Trophoblast cell (in vitro differentiated cells and primary cell): ENCODE data around the gene FIBP.

Experiments
- DNase-seq, 2 donors: peaks; one replicate each; pipeline ENCODE4 v3.0.0-alpha.2; 2016
- H2AFZ ChIP-seq: 2 replicates; pipeline ENCODE4 v1.6.1; 2013; ENCODE audit warnings: low read length, moderate library complexity, mild to moderate bottlenecking; ENCODE audit not compliant: insufficient read depth, poor library complexity
- H2AK5ac ChIP-seq: 2 replicates; pipeline ENCODE4 v1.6.1; 2013; ENCODE audit warnings: mild to moderate bottlenecking, low read length
- H2BK120ac ChIP-seq: 2 replicates; pipeline ENCODE4 v1.6.1; 2013; ENCODE audit warnings: low read length, mild to moderate bottlenecking, moderate library complexity; ENCODE audit not compliant: insufficient read depth, poor library complexity
- H2BK12ac ChIP-seq: 2 replicates; pipeline ENCODE4 v1.6.1; 2013; ENCODE audit warnings: mild to moderate bottlenecking, low read length, moderate library complexity
- H2BK5ac ChIP-seq: 2 replicates; pipeline ENCODE4 v1.6.1; 2013; ENCODE audit warnings: low read length, low read depth, moderate library complexity, mild to moderate bottlenecking; ENCODE audit not compliant: poor library complexity
- H3K14ac ChIP-seq: 2 replicates; pipeline ENCODE4 v1.6.1; 2013; ENCODE audit warnings: mild to moderate bottlenecking, low read length
- H3K18ac ChIP-seq: 2 replicates; pipeline ENCODE4 v1.6.1; 2013; ENCODE audit warnings: mild to moderate bottlenecking, low read length
- H3K23ac ChIP-seq: 2 replicates; pipeline ENCODE4 v1.6.1; 2013; ENCODE audit warnings: low read length
- H3K27ac ChIP-seq: 2 replicates; pipeline ENCODE4 v1.5.1; 2013; ENCODE audit warnings: low read depth, mild to moderate bottlenecking, inconsistent platforms, low read length, moderate library complexity
- H3K27me3 ChIP-seq: 2 replicates; pipeline ENCODE4 v1.6.1; 2013; ENCODE audit warnings: inconsistent platforms, mild to moderate bottlenecking, low read length, moderate library complexity; ENCODE audit not compliant: insufficient read depth
- H3K36me3 ChIP-seq, 2 experiments: 1 replicate in 1 of 2; 2 replicates in 1 of 2; pipeline ENCODE4 v1.6.1; 2013; ENCODE audit warnings: low read length in 2 of 2, mild to moderate bottlenecking in 2 of 2, moderate library complexity in 1 of 2; ENCODE audit not compliant: insufficient read depth in 2 of 2, control insufficient read depth in 1 of 2
- H3K4ac ChIP-seq: 2 replicates; pipeline ENCODE4 v1.6.1; 2013; ENCODE audit warnings: low read depth, mild to moderate bottlenecking, low read length, moderate library complexity
- H3K4me1 ChIP-seq, 2 experiments: 1 replicate in 1 of 2; 2 replicates in 1 of 2; pipeline ENCODE4 v1.6.1; 2013; ENCODE audit warnings: low read length in 2 of 2, mild to moderate bottlenecking in 2 of 2, moderate library complexity in 1 of 2; ENCODE audit not compliant: insufficient read depth in 2 of 2, control insufficient read depth in 1 of 2
- H3K4me2 ChIP-seq: 2 replicates; pipeline ENCODE4 v1.6.1; 2013; ENCODE audit warnings: inconsistent platforms, mild to moderate bottlenecking, low read length, moderate library complexity
- H3K4me3 ChIP-seq: 2 replicates; pipeline ENCODE4 v1.5.1; 2013; ENCODE audit warnings: mild to moderate bottlenecking, low read depth, low read length, inconsistent platforms
- H3K79me1 ChIP-seq: one replicate; pipeline ENCODE4 v1.6.1; 2013; ENCODE audit warnings: low read length
- H3K79me2 ChIP-seq: 2 replicates; pipeline ENCODE4 v1.6.1; 2013; ENCODE audit warnings: low read length, mild to moderate bottlenecking; ENCODE audit not compliant: control insufficient read depth, insufficient read depth, poor library complexity
- H3K9ac ChIP-seq: 2 replicates; pipeline ENCODE4 v1.6.1; 2013; ENCODE audit warnings: mild to moderate bottlenecking, low read length
- H3K9me3 ChIP-seq: 2 replicates; pipeline ENCODE4 v1.6.1; 2013; ENCODE audit warnings: low read depth, mild to moderate bottlenecking, control low read depth, inconsistent platforms, low read length; ENCODE audit not compliant: insufficient read depth
- H4K12ac ChIP-seq: 2 replicates; pipeline ENCODE4 v1.6.1; 2013; ENCODE audit warnings: low read depth, mild to moderate bottlenecking, low read length, moderate library complexity
- H4K8ac ChIP-seq: 2 replicates; pipeline ENCODE4 v1.6.1; 2013; ENCODE audit warnings: low read depth, mild to moderate bottlenecking, low read length, moderate library complexity
- H4K91ac ChIP-seq: one replicate; pipeline ENCODE4 v1.6.1; 2013; ENCODE audit warnings: low read depth, mild to moderate bottlenecking, low read length, moderate library complexity
- WGBS: extraction: QIAGEN DNeasy Blood & Tissue Kit; methylation state at CpG from one replicate; pipeline ENCODE4 v1.1.7; 2013; ENCODE audit warnings: missing lambda C conversion rate; ENCODE audit not compliant: insufficient read length, insufficient coverage; ENCODE audit errors: extremely low coverage; 5-methylcytosine and 5-hydroxymethylcytosine counted together

Gene FIBP

DNA sequence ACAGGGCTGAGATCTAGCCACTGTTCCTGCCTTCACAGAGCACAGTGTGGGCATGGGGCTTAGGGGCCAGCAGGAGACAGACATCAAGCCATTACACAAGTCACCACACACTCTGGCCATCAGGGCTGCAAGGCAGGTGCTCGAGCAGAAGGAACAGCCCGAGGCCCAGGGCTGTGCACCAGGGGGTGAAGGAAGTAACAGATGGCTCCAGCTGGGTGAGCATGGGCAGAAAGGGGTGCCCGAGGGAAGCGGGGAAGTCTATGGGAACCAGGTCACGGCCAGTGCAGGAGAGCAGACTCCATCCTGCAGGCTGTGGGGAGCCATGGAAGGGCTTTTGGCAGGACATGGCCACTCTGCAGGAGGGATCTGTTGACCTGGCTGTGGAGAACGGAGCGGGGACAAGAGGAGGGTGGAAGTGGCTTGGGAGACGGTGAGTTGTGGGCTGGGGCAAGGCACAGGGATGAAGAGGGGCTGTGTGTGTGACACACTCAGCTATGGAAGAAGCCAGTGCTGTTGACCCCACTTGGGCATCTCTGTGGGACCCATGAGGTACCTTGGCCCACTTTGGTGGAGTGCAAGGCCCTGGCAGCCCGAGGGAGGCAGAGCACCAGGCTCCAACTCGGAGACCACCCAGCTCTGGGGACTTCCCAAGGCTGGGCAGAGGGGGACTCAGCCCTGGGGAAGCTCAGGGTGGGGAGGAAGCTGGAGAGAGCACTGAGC, 27.0 kb upstream of the FIBP start:
- H3K18ac ChIP-seq, result peak overlapping the region; percentile 59
- no peaks in the 10 kb centered on the region for H3K27me3 ChIP-seq
- peak overlapping the region; percentile 28 for H2BK5ac ChIP-seq
- H3K23ac ChIP-seq, result no peak overlapping the region
- H3K79me1 ChIP-seq, result peaks cover 19% of the 10 kb centered on the region
- no peak overlapping the region for H3K9ac ChIP-seq
- peaks cover 40 to 43% of the 10 kb centered on the region in 2 experiments for H3K4me1 ChIP-seq
- peak overlapping the region; percentile 27 for H3K4me2 ChIP-seq
- H2BK120ac ChIP-seq, result peak overlapping the region; percentile 42
- WGBS, result no CpG with 5 or more reads among the region's 10 CpGs
- no peak overlapping the region for H4K12ac ChIP-seq
- H3K27ac ChIP-seq, result peak overlapping the region; percentile 62
- H3K14ac ChIP-seq, result peak overlapping the region; percentile 44
- H3K4me3 ChIP-seq, result no peak overlapping the region
- peaks cover 10% of the 10 kb centered on the region for H3K79me2 ChIP-seq
- no peak overlapping the region for H2AFZ ChIP-seq
- DNase-seq, result no peak
- H3K4ac ChIP-seq, result peak overlapping the region; percentile 1
- H2BK12ac ChIP-seq, result peak overlapping the region; percentile 46
- peak overlapping the region; percentile 68 for H4K91ac ChIP-seq
- H3K36me3 ChIP-seq, result peaks cover 8 to 9% of the 10 kb centered on the region in 2 experiments
- peak overlapping the region; percentile 83 for H2AK5ac ChIP-seq
- no peaks in the 10 kb centered on the region for H3K9me3 ChIP-seq
- peak overlapping the region; percentile 54 for H4K8ac ChIP-seq

DNA sequence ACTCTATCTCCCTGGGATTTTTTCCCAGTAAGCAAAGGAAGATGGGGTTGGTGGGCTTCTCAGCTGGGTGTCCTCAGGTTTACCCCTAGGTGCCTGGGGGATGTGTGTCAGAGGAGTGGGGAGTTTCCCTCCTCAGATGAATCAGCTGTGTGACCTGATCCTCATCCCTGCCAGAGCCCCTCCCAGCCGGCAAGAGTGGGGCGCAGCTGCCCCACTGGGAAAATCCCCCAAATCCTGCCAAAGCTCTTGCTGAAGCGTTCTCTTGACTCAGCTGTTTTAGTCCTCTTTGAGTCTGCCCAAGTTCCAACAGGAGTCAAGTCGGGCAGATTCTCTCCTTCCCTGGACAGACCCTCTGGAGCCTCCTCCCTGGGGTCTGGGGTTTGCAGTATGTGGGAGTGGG, 24.6 kb upstream of the FIBP start:
- H3K23ac ChIP-seq, result no peak overlapping the region
- H3K27me3 ChIP-seq, result no peaks in the 10 kb centered on the region
- no CpG with 5 or more reads among the region's 4 CpGs for WGBS
- no peak overlapping the region for H3K4ac ChIP-seq
- H3K36me3 ChIP-seq, result peaks cover 8 to 9% of the 10 kb centered on the region in 2 experiments
- H3K14ac ChIP-seq, result no peak overlapping the region
- H3K4me2 ChIP-seq, result no peak overlapping the region
- no peak overlapping the region for H3K9ac ChIP-seq
- peaks cover 12% of the 10 kb centered on the region for H3K79me1 ChIP-seq
- H4K91ac ChIP-seq, result no peak overlapping the region
- no peak overlapping the region for H4K8ac ChIP-seq
- no peak overlapping the region for H3K18ac ChIP-seq
- H2BK12ac ChIP-seq, result no peak overlapping the region
- H4K12ac ChIP-seq, result no peak overlapping the region
- DNase-seq, result no peak
- H2AK5ac ChIP-seq, result no peak overlapping the region
- H3K4me1 ChIP-seq, result peaks cover 32 to 33% of the 10 kb centered on the region in 2 experiments
- H3K4me3 ChIP-seq, result no peak overlapping the region
- H2AFZ ChIP-seq, result no peak overlapping the region
- no peak overlapping the region for H2BK120ac ChIP-seq
- peak overlapping the region; percentile 9 for H2BK5ac ChIP-seq
- no peaks in the 10 kb centered on the region for H3K79me2 ChIP-seq
- no peak overlapping the region for H3K27ac ChIP-seq
- H3K9me3 ChIP-seq, result no peaks in the 10 kb centered on the region

DNA sequence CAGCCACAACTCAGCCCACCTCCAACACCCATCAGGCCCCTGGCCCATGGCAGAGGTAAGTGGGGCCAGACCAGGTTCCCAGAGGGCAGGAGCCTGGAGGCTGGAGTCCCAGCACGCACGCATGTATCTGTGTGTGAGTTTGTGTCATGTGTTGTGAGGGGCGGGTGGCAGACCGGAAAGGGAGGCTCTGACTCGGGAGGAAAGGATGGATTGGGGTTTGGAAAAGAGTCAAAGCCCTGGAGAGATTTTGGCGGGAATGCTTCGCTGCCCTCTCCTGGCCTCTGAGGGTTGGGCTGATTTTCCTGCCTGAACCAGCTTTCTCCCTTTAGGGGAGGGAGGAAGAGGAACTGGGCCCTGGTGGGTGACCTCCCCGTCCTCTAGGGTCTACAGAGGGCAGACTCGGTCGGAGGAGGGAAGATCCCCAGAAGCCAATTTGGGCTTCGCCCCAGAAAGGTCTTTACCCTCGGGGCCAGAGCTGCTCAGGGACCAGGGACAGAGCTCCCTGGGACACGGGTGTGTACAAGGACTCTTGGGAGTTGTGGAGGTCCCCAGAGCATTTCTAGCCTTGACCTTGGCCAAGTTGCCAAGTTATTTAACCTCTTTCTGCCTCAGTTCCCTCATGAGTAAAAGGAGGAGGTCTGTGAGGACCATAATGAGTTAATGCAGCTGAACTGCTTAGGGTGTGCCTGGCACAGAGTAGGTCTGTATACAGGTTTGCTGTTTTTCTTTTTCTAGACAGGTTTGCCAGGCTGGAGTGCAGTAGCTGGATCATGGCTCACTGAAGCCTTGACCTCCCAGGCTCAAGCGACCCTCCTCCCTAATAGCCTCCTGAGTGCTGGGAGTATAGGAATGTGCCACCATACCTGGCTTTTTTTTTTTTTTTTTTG, 23.7 kb upstream of the FIBP start:
- DNase-seq, result no peak
- Histone ChIP-seq H4K8ac (peak overlapping the region; percentile 30), H3K14ac (no peak overlapping the region), H2AFZ (no peak overlapping the region), H3K27ac (no peak overlapping the region), H3K4me1 (peaks cover 23 to 25% of the 10 kb centered on the region in 2 experiments), H3K79me1 (peaks cover 12% of the 10 kb centered on the region), H3K4me2 (no peak overlapping the region), H4K91ac (peak overlapping the region; percentile 8), H3K36me3 (peaks cover 0 to 3% of the 10 kb centered on the region in 2 experiments), H2AK5ac (peak overlapping the region; percentile 14), H2BK12ac (peak overlapping the region; percentile 25), H3K79me2 (no peaks in the 10 kb centered on the region), H3K18ac (peak overlapping the region; percentile 9), H2BK5ac (no peak overlapping the region), H4K12ac (peak overlapping the region; percentile 12), H3K27me3 (no peaks in the 10 kb centered on the region), H3K4ac (no peak overlapping the region), H3K4me3 (no peak overlapping the region), H2BK120ac (no peak overlapping the region), H3K9me3 (no peaks in the 10 kb centered on the region), H3K23ac (no peak overlapping the region), H3K9ac (no peak overlapping the region)
- WGBS, result no CpG with 5 or more reads among the region's 14 CpGs

DNA sequence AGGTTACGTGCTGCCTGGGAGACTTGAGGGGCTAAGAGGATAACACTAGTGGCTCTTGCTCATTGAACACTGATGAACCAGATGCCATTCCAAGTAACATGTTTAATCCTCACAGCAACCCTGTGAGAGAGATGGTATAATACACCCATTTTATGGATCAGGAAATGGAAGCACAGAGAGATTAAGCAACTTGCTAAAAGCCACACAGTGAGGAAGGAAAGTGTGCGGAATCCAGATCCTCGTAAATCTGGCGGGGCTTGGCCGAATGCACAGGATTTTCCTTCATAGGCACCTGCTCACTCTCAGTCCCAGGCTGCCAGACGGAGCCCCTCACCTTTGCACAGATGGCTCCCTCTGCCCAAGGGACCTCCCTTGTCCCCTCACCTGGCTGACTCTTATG, 19.6 kb upstream of the FIBP start:
- Histone ChIP-seq H3K4me2 (no peak overlapping the region), H3K4me3 (no peak overlapping the region), H3K79me1 (peaks cover 4% of the 10 kb centered on the region), H2BK12ac (no peak overlapping the region), H3K4me1 (peaks cover 10 to 11% of the 10 kb centered on the region in 2 experiments), H4K91ac (no peak overlapping the region), H3K14ac (no peak overlapping the region), H3K9ac (no peak overlapping the region), H3K79me2 (no peaks in the 10 kb centered on the region), H3K27ac (no peak overlapping the region), H2AK5ac (no peak overlapping the region), H2AFZ (no peak overlapping the region), H4K8ac (no peak overlapping the region), H2BK5ac (no peak overlapping the region), H4K12ac (no peak overlapping the region), H3K4ac (no peak overlapping the region), H3K27me3 (no peaks in the 10 kb centered on the region), H2BK120ac (no peak overlapping the region), H3K36me3 (no peaks in the 10 kb centered on the region), H3K23ac (no peak overlapping the region), H3K18ac (no peak overlapping the region), H3K9me3 (no peaks in the 10 kb centered on the region)
- no CpG with 5 or more reads among the region's 6 CpGs for WGBS
- DNase-seq, result no peak
